IMR-90 (cell line): ENCODE measurements around the gene MID1. TPM values are rescaled to one million over a fixed set of nuclear protein-coding genes. Genes with fewer than 3 reads are reported as not detected.

ENCODE experiments used
- ATAC-seq: fragments of 200-7000 bp; cut with Tn5 transposase; 2 replicates; pipeline ENCODE4 v1.9.1; 2020; ENCODE audit warnings: low read depth, mild to moderate bottlenecking, moderate library complexity
- BruUV-seq: library from RNA; stranded (reverse); fragments of 400-500 nt; replicated peaks from 2 replicates; lab custom pipeline; 2021; lab: Mats Ljungman, UMichigan
- CTCF ChIA-PET: fragments of 300-600 bp; formaldehyde crosslinking; extraction: SDS; loops from one replicate; lab custom pipeline; 2021; ENCODE audit warnings: antibody characterized with exemption; lab: Yijun Ruan, JAX
- POLR2A ChIA-PET: fragments of 300-600 bp; sonication (Branson Sonifier 250); formaldehyde crosslinking; loops from one replicate; lab custom pipeline; 2022; ENCODE audit warnings: antibody characterized with exemption; ENCODE audit not compliant: unreplicated experiment; lab: Charles Lee
- DNase-seq: peaks from one replicate; pipeline ENCODE4 v3.0.0; 2013
- H2AFZ ChIP-seq: replicated peaks from 2 replicates; pipeline ENCODE3; 2013; ENCODE audit warnings: low read length, mild to moderate bottlenecking; ENCODE audit not compliant: poor library complexity
- H2AK5ac ChIP-seq: 2 replicates; pipeline ENCODE4 v1.6.1; 2013; ENCODE audit warnings: low read depth, low read length, inconsistent platforms
- H2AK9ac ChIP-seq: replicated peaks from 2 replicates; pipeline ENCODE3; 2013; ENCODE audit warnings: mild to moderate bottlenecking, low read depth, low read length, moderate library complexity; ENCODE audit not compliant: poor library complexity
- H2BK120ac ChIP-seq: 2 replicates; pipeline ENCODE4 v1.6.1; 2013; ENCODE audit warnings: low read depth, low read length, inconsistent platforms
- H2BK15ac ChIP-seq: 3 replicates; pipeline ENCODE4 v1.6.1; 2013; ENCODE audit warnings: low read depth, low read length, inconsistent platforms
- H2BK20ac ChIP-seq: 2 replicates; pipeline ENCODE4 v1.6.1; 2013; ENCODE audit warnings: low read depth, mild to moderate bottlenecking, inconsistent platforms, low read length, moderate library complexity
- H2BK5ac ChIP-seq: 2 replicates; pipeline ENCODE4 v1.6.1; 2013; ENCODE audit warnings: mild to moderate bottlenecking, low read depth, low read length, inconsistent platforms; ENCODE audit not compliant: poor library complexity, severe bottlenecking
- H3K14ac ChIP-seq: replicated peaks from 2 replicates; pipeline ENCODE4 v1.6.1; 2013; ENCODE audit warnings: low read depth, low read length, inconsistent platforms
- H3K18ac ChIP-seq: 2 replicates; pipeline ENCODE4 v1.6.1; 2013; ENCODE audit warnings: low read depth, low read length, control low read depth
- H3K23ac ChIP-seq: 2 replicates; pipeline ENCODE4 v1.6.1; 2013; ENCODE audit warnings: low read depth, low read length, inconsistent platforms
- H3K27ac ChIP-seq: 2 replicates; pipeline ENCODE4 v1.5.1; 2013; ENCODE audit warnings: mild to moderate bottlenecking, control low read depth, low read length; ENCODE audit not compliant: insufficient read depth
- H3K27me3 ChIP-seq: 2 replicates; pipeline ENCODE4 v1.6.1; 2013; ENCODE audit warnings: low read length; ENCODE audit not compliant: control insufficient read depth, insufficient read depth
- H3K36me3 ChIP-seq: 2 replicates; pipeline ENCODE4 v1.6.1; 2013; ENCODE audit warnings: low read length, mixed read lengths; ENCODE audit not compliant: control insufficient read depth, insufficient read depth
- H3K4ac ChIP-seq: 2 replicates; pipeline ENCODE4 v1.6.1; 2013; ENCODE audit warnings: low read depth, low read length, inconsistent platforms
- H3K4me1 ChIP-seq: 2 replicates; pipeline ENCODE4 v1.6.1; 2013; ENCODE audit warnings: low read length, mixed read lengths; ENCODE audit not compliant: control insufficient read depth, insufficient read depth
- H3K4me2 ChIP-seq: 2 replicates; pipeline ENCODE4 v1.6.1; 2013; ENCODE audit warnings: low read depth, mild to moderate bottlenecking, control low read depth, low read length, moderate library complexity
- H3K4me3 ChIP-seq: 2 replicates; pipeline ENCODE4 v1.5.1; 2013; ENCODE audit warnings: low read depth, mild to moderate bottlenecking, control low read depth, low read length, moderate library complexity; ENCODE audit not compliant: insufficient read depth
- H3K56ac ChIP-seq: 2 replicates; pipeline ENCODE4 v1.6.1; 2013; ENCODE audit warnings: low read length, inconsistent platforms; ENCODE audit not compliant: insufficient read depth; ENCODE audit errors: extremely low read depth
- H3K79me1 ChIP-seq, 2 experiments: 2 replicates each; pipeline ENCODE4 v1.6.1; 2013; ENCODE audit warnings: low read length in 2 of 2, inconsistent platforms in 1 of 2, low read depth in 1 of 2
- H3K9ac ChIP-seq: 2 replicates; pipeline ENCODE4 v1.6.1; 2013; ENCODE audit warnings: low read depth, low read length, control low read depth
- H3K9me1 ChIP-seq: 2 replicates; pipeline ENCODE4 v1.6.1; 2013; ENCODE audit warnings: low read length, inconsistent platforms; ENCODE audit not compliant: insufficient read depth
- H3K9me3 ChIP-seq: 2 replicates; pipeline ENCODE4 v1.6.1; 2013; ENCODE audit warnings: low read length; ENCODE audit not compliant: control insufficient read depth, insufficient read depth
- H4K20me1 ChIP-seq: 2 replicates; pipeline ENCODE4 v1.6.1; 2013; ENCODE audit warnings: low read length, inconsistent platforms; ENCODE audit not compliant: insufficient read depth
- H4K5ac ChIP-seq: 2 replicates; pipeline ENCODE4 v1.6.1; 2013; ENCODE audit warnings: mild to moderate bottlenecking, low read depth, low read length, control low read depth
- H4K8ac ChIP-seq, 2 experiments: 2 replicates each; pipeline ENCODE4 v1.6.1; 2013; ENCODE audit warnings: low read depth in 2 of 2, low read length in 2 of 2, control low read depth in 1 of 2, inconsistent platforms in 1 of 2
- H4K91ac ChIP-seq: 2 replicates; pipeline ENCODE4 v1.6.1; 2013; ENCODE audit warnings: low read depth, low read length, inconsistent platforms; ENCODE audit not compliant: insufficient read depth
- CEBPB ChIP-seq: IDR thresholded peaks from 2 replicates; pipeline ENCODE4 v1.6.1; 2012; ENCODE audit warnings: low read depth, low read length, improper control_type of control experiment
- RAD21 ChIP-seq: IDR thresholded peaks from 2 replicates; pipeline ENCODE4 v1.6.1; 2012; ENCODE audit warnings: low read length, improper control_type of control experiment
- WGBS, 2 experiments: methylation state at CpG; one replicate each; pipeline versions ENCODE4 v1.1.5 to v1.1.7; 2013; ENCODE audit warnings: missing lambda C conversion rate in 2 of 2; ENCODE audit not compliant: insufficient read length in 1 of 2; ENCODE audit errors: extremely low coverage in 2 of 2; 5-methylcytosine and 5-hydroxymethylcytosine counted together
- dilution Hi-C: fragments of 300-500 bp; cut with HindIII; formaldehyde crosslinking; loops from one replicate; pipeline ENCODE4 v1.14.3; 2018; ENCODE audit warnings: low sequenced_read_pairs; ENCODE audit not compliant: unreplicated experiment
- in situ Hi-C: fragments of 300-500 bp; cut with MboI; formaldehyde crosslinking; loops from 3 replicates; pipeline ENCODE4 v1.14.3; 2019; ENCODE audit warnings: low sequenced_read_pairs, inconsistent platforms, mixed read lengths
- intact Hi-C: fragments of 100-400 bp; cut with micrococcal nuclease; formaldehyde crosslinking; loops from 2 replicates; pipeline ENCODE4 v1.10.0; 2022
- polyA plus RNA-seq, 3 experiments: library from polyadenylated mRNA; depleted of rRNA; stranded (reverse); fragments of >200 nt; gene quantifications; 2 replicates each; pipeline ENCODE4 v1.2.3, GENCODE V29; 2012; ENCODE audit warnings: low replicate concordance in 1 of 3
- total RNA-seq: library from RNA; depleted of rRNA; stranded (reverse); fragments of >200 nt; gene quantifications from 2 replicates; pipeline ENCODE4 v1.2.3, GENCODE V29; 2012

MID1 gene
- total and polyA plus RNA-seq, 2 of the 4 experiments (the other 2 are of a cell fraction): 37.2 to 106 TPM

DNA sequence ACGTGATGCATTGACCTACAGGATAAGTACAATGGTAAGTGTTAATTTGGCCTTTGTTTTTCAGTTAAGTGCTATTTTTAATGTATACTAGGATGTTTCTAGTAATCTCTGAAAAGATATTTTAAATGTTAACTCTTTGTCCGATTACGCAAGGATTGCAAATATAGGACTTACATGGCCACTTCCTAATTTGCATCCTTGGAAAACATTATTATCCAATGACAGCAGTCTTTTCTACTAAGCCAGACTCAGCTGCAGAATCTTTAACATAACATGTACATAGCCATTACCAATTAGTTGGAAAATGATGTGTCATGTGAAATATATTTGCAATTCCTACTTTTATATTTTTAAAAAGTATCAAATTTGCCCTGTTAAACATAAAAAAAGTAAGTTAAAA lies 124.7 kb downstream of the MID1 start:
- 0 out of 2 replicates have a peak, but pooled peaks cover 2% of the 10 kb centered on the region for H3K4me1 ChIP-seq
- H2AFZ ChIP-seq: no peak overlapping the region
- BruUV-seq: no TSS peak
- no peak overlapping the region for H2AK9ac ChIP-seq
- H3K9me1 ChIP-seq: no peaks in the 10 kb centered on the region
- no CpG with 5 or more reads among the region's 3 CpGs for WGBS, 2 experiments
- dilution Hi-C loops (no loop called here), intact Hi-C loops (no loop called here), in situ Hi-C loops (no loop called here)
- no peak overlapping the region for H3K4ac ChIP-seq
- H4K91ac ChIP-seq: no peak overlapping the region
- H3K9me3 ChIP-seq: no peaks in the 10 kb centered on the region
- H3K79me1 ChIP-seq: peaks cover 3 to 4% of the 10 kb centered on the region in 2 experiments; a peak in 2 of 4 replicates
- POLR2A ChIA-PET: no interaction called here
- no peak overlapping the region for H3K4me2 ChIP-seq
- H3K27ac ChIP-seq: no peak overlapping the region
- H3K14ac ChIP-seq: no peak overlapping the region
- H3K4me3 ChIP-seq: no peak overlapping the region
- no peak overlapping the region for H3K23ac ChIP-seq
- H4K20me1 ChIP-seq: no peaks in the 10 kb centered on the region
- TF ChIP-seq CEBPB (peak; percentile 73), RAD21 (no peak)
- no peak overlapping the region for H3K9ac ChIP-seq
- no peak overlapping the region for H2BK20ac ChIP-seq
- no peak for ATAC-seq
- no peak overlapping the region for H2BK15ac ChIP-seq
- no peak overlapping the region for H2BK5ac ChIP-seq
- H3K27me3 ChIP-seq: no peaks in the 10 kb centered on the region
- CTCF ChIA-PET: no interaction called here
- H3K18ac ChIP-seq: no peak overlapping the region
- H2BK120ac ChIP-seq: no peak overlapping the region
- no peak for DNase-seq
- H2AK5ac ChIP-seq: no peak overlapping the region
- no peak overlapping the region for H4K5ac ChIP-seq
- H4K8ac ChIP-seq: no peak overlapping the region
- no peak overlapping the region for H3K56ac ChIP-seq
- H3K36me3 ChIP-seq: peaks cover 6% of the 10 kb centered on the region
